ENCODE measurements around the gene PITX3.

PITX3 gene

DNA sequence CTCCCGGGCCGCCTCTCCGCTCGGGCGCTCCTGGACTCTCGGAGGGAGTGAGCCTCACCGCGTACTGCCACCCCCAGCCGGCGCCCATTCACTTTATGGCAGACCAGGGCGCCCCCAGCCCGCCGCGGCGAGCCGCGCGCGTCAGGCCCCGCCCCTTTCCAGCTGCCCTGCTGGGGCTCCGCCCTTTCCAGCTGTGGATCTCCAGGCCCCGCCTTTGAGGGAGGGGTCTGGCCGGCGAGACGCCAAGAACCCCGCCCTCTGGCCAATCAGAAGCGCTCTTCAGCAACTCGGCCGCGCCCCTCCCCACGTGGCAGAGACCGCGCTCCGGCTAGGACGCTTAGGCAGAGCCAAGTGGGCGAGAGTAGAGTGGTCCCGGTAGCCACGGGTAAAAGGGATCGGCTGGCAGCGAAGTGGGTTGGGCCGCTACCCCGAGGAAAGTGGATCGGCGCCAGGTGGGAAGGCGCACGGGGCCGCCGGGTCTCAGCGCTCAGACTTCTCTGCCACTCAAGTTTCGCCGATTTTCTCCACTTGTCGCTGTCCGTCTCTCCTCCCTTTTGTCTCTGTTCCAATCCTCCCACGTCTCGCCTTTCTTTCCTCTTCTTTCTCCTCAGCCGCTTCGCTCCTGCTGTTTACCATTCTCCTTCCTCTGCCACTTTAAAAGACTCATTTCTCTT lies at the start of gene PITX3:
Gene PITX3 (minus strand): TSS at position 69 of the 674 bp plus-strand sequence. CDS start 9,432 bp downstream, outside the sequence.
- peak; percentile 97 for DNase-seq

GRCh38 chr10:102289840-102290239 lies 48.5 kb upstream of the PITX3 start:
- no peak for DNase-seq

DNA sequence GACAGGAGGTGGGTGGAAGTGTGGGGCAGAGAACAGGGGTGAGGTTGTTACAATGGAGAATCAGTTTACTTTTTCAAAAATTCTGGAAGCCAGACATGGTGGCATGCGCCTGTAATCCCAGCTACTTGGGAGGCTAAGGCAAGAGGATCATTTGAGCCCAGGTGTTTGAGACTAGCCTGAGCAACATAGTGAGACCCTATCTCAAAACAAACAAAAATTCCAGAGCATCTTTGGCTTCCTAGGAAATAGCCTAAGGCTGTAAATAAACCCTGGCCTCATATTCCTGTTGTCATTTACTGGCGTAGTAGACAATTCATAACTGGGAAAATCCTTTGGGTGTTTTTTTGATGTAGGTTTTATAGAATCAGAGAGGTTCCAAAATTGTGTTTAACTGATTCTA lies 48.0 kb upstream of the PITX3 start:
- DNase-seq = no peak

- DNase-seq = no peak
Measured at GRCh38 chr10:102287991-102288390, 46.7 kb upstream of the PITX3 start.

DNA sequence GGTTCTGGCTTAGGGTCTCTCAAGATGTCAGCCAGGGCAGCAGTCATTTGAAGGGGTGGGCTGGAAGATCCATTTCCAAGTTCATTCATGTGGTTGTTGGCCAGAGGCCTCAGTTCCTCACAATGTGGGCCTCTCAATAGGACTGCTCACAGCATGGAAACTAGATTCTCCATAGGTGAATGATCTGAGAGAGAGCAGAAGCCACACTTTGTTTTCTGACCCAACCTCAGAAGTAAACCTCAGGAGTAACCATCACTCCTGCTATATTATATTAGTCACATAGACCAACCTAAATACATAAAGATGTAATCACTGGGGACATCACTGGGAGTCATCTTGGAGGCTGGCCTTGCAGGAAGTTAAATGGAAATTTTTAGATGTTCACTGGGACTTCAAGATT lies 46.2 kb upstream of the PITX3 start:
- no peak for DNase-seq

GRCh38 chr10:102286216-102286615 lies 44.9 kb upstream of the PITX3 start:
- DNase-seq = no peak

DNA sequence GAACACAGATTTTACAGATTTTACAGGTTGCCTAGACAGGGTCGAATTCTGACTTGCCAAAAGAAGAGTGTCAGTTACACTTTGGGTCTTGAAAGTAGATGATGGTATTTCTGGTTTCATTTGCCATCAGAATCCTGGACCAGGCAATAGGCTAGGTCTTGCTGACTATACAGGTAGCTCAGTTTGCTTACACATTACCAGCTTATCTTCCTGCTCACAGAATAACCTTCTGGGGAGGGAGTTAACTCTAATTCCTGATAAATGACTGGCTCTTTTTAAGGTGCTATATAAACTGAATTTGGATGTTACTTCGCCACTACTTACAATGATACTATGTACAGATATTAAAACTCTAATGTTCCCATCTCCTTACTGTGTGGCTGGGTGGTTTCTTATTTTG lies 43.8 kb upstream of the PITX3 start:
- DNase-seq = no peak

- no peak for DNase-seq
Measured at GRCh38 chr10:102284531-102284930, 43.2 kb upstream of the PITX3 start.

DNA sequence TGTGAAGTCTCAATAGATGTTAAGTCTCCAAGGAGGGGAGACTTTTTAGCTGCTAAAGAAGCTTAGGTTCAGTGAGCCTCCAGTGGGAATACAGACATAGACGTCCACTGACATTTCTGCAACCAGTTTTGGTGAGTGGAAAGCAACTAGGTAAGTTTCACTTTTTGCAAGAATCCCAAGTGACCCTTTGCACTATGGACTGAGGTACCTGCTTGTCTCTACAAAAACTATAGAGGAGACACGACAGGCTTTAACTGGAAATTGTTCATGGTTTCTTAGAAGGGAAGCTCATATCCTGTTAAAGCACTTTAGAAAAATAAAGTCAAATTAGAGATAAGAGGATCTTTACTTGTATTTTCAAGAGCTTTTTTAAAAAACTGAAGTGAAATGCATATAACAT lies 42.6 kb upstream of the PITX3 start:
- no peak for DNase-seq

DNA sequence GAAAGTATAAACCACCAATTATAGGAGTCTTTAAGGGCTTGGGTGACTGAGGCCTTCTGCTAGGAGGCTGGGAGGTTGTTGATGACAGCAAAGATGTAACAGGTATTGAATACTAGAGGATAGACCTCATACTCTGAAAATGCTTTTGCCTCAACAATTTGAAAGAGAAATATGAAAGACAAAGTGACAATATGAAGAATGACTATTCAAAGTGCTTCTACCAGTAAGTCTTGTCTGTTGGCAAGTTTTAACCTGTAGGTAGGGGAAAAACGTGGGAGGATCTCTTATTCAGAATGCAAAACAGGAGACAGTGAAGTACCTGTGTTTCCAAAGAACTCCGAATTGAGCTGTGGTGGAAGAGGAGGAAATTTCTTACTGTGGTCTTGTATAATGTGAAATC lies 42.2 kb upstream of the PITX3 start:
- no peak for DNase-seq

DNA sequence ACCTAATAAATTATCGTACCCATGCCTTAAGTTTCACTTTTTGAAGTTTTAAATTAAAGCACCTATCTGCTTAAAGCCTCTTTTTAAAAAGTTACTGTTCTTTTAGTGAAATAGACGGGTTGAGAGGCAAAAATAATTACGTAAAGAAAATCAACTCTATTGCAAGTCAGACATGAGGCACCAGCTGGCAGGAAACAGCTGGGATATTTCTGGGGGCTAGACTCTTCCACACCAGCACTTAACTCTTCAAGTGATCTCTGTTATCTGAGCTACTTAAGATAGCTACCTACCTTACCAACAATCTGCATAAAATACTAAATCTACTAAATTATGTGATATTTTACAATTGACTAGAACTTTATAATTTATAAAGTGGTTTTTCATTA lies 39.8 kb upstream of the PITX3 start:
- DNase-seq = no peak

DNA sequence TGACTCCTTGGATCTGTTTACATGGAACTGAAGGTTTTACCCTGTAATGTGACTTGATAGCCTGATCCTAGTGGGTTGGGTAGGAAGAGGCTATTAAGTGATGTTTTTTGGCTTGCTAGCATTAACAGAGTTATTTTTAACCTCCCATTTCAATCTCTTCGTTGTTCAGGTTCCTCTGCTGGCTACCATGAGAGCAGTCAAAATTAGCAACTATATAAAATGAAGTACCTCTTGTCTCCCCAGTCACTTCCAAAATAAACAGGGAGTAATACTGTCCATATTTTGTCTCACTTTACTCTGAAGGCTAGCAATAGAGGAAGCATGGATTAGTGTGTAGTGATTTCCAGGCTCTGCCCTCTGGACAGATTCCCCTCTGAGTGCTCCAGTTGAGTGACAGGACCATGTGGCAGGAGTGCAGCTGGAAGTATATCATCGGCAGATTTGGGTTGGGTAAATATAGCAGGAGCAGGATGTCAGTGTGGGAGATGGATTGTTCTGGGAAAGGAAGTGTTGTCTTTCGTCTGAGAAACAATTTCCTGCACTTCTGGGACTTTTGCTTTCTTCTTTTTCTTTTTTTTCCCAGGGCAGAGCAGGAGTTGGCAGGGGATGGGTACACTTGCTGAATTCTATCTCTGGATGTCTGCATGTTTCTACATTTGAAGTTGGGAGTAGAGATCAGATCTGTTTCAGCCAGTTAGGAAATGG lies 39.2 kb upstream of the PITX3 start:
- DNase-seq = peak; percentile 34

GRCh38 chr10:102279104-102279503 lies 37.8 kb upstream of the PITX3 start:
- DNase-seq = no peak

GRCh38 chr10:102275343-102275742 lies 34.0 kb upstream of the PITX3 start:
- no peak for DNase-seq

DNA sequence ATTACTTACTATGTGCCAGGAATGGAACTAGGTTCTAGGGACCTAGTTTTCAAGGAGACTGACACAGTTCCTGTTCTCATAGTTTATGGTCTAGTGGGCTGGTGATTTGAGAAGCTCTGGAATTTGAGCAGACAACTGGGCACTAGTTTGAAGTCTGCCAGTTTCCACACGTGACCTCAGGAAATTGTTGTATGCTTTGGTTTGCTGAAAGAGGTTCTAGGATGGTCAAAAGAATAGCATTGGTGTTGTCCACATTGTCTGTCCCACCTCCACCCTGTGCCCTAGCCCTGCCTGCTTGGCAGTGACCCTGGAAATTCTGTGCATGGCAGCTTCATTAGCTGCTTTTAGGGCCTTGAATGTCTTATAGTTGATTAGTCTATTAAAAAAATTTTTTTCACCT lies 32.8 kb upstream of the PITX3 start:
- DNase-seq = no peak

DNA sequence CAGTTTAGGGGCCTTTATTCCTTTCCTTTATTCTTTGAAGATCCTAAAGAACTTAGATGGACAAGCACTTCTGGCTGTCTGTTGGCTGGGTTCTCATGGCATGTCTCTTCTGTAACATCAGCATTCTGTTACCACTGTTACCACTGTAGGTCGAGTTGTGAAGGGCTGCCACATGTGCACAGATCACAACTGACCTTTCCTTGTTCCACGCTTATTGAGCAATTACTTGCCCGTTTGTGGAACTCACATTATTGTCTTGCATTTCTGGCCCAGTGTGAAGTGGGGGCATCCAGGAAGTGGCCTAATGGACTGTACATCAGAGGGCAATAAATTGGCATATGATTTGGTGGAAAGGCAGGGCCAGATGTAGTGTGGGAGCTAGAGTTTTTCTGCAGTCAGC lies 27.7 kb upstream of the PITX3 start:
- peak; percentile 30 for DNase-seq

- DNase-seq = no peak
Measured at GRCh38 chr10:102268375-102268888, 27.1 kb upstream of the PITX3 start.

- DNase-seq = no peak
Measured at GRCh38 chr10:102267748-102268147, 26.4 kb upstream of the PITX3 start.

DNA sequence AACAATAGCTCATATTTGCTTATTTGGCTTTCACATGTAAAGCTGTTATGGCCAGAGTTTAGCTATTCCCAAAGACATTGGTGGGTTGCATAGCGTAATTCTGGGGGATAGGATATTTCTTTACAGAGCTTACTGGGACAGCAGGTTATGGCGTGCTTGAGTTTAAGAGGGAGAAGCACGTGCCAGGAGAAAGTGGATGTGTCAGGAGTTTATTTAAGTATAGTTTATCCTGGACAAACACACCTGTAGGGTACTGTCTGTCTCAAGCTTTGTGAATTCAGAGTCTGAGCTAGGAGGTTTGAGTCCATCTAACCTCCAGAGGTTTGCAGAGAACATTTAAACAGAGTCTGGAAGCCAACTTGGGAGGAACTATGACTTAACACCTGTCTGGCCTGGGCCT lies 25.4 kb upstream of the PITX3 start:
- no peak for DNase-seq

GRCh38 chr10:102264371-102264770 lies 23.1 kb upstream of the PITX3 start:
- no peak for DNase-seq

GRCh38 chr10:102262744-102263370 lies 21.5 kb upstream of the PITX3 start:
- no peak for DNase-seq

DNA sequence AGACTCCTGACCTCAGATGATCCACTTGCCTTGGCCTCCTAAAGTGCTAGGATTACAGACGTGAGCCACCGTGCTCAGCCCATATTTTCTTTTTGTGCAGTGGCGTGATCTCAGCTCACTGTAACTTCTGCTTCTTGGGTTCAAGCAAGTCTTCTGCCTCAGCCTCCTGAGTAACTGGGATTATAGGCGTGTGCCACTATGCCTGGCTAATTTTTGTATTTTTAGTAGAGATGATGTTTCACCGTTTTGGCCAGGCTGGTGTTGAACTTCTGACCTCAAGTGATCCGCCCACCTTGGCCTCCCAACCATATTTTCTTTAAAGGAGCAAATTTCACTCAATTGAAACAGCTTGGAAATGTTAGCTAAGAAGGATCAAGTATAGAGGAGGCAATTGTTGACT lies 20.5 kb upstream of the PITX3 start:
- no peak for DNase-seq

GRCh38 chr10:102261196-102261595 lies 19.9 kb upstream of the PITX3 start:
- no peak for DNase-seq

- no peak for DNase-seq
Measured at GRCh38 chr10:102255404-102255803, 14.1 kb upstream of the PITX3 start.

Measured in suppressor macrophage treated with lipopolysaccharide for 4 hours (primary cell).